ENCODE results near the gene ITGA6.

DNA sequence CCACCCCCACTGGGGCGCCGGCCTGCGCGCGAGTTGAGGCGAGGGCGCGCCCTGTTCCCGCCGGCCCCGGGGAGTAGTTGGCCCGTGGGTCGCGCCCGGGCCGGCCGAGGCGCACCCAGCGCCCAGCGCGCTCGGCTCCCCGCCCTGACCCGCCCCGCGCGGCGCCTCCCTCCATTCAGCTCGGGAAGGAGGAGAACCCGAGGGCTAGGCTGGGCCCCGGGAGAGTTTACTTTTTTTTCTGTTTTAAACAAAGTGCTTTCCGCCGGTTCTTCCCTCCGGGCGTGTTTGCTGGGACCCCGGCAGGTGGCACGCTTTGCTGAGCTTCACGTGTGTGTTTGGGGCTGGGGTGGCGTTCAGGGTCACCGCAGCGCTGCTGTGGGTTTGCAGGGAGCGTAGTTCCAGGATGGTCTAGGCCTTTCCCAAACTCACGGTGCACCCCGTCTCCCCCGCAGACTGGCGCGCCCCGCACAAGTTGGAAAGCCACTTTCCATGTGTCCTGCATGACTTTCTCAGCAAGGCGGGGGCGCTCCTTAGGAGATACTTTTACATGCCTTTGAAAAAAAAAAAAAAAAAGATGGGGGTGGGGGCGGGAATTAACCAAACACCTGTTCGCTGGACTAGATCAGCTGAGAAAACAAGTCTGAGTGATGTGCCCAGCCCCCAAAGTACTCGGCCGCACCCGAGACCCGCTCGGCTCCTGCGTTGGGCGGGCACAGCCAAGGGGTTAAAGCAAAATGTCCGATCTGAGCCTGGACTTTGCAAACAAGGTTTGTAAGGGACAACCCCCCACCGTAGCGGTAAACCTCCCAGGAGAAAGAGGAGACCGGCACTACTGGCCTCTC lies 825 bp downstream of the ITGA6 start:
- TF ChIP-seq BHLHE40 (IDR thresholded peaks at IDR 0.05; ENCODE audit: borderline replicate concordance) (no peak), SP1 (IDR thresholded peaks at IDR 0.05) (no peak), ELF4 (IDR thresholded peaks at IDR 0.05) (no peak), FOXM1 (IDR thresholded peaks at IDR 0.05; ENCODE audit: borderline replicate concordance) (no peak), ARNT (IDR thresholded peaks at IDR 0.05) (no peak), SUZ12 (IDR thresholded peaks at IDR 0.05) (no peak), FOXA1 (IDR thresholded peaks at IDR 0.05) (no peak), NFRKB (IDR thresholded peaks at IDR 0.05) (no peak), TARDBP (IDR thresholded peaks at IDR 0.05) (no peak), FOXK2 (IDR thresholded peaks at IDR 0.05) (no peak), HDGF (IDR thresholded peaks at IDR 0.05; ENCODE audit: borderline replicate concordance) (no peak), LEF1 (IDR thresholded peaks at IDR 0.05; ENCODE audit: borderline replicate concordance) (no peak), L3MBTL2 (conservative IDR thresholded peaks at IDR 0.05) (peak; percentile 60; the same call in 1 of the 2 replicates)

Data from HEK293T (cell line).